HK-2 (cell line): ENCODE measurements around the gene EHD4.

Experiments
- DNase-seq: peaks from one replicate; pipeline ENCODE4 v3.0.0-alpha.2; 2018; ENCODE audit not compliant: unreplicated experiment

Gene EHD4

GRCh38 chr15:41994772-41995475, 22.6 kb upstream of the EHD4 start:
- no peak for DNase-seq

- no peak for DNase-seq
Observed at GRCh38 chr15:41994171-41994650, 21.9 kb upstream of the EHD4 start.

- no peak for DNase-seq
Observed at GRCh38 chr15:41993472-41994170, 21.3 kb upstream of the EHD4 start.

GRCh38 chr15:41992803-41993190, 20.4 kb upstream of the EHD4 start:
- DNase-seq: no peak

GRCh38 chr15:41992151-41992802, 19.9 kb upstream of the EHD4 start:
- DNase-seq: no peak

- no peak for DNase-seq
Observed at GRCh38 chr15:41990691-41991090, 18.3 kb upstream of the EHD4 start.

- no peak for DNase-seq
Observed at GRCh38 chr15:41990243-41990605, 17.9 kb upstream of the EHD4 start.

- DNase-seq: peak; percentile 81
Observed at GRCh38 chr15:41989573-41990242, 17.4 kb upstream of the EHD4 start.

- DNase-seq: no peak
Observed at GRCh38 chr15:41988896-41989572, 16.7 kb upstream of the EHD4 start.

- no peak for DNase-seq
Observed at GRCh38 chr15:41987925-41988275, 15.5 kb upstream of the EHD4 start.

- no peak for DNase-seq
Observed at GRCh38 chr15:41987246-41987924, 15.0 kb upstream of the EHD4 start.

GRCh38 chr15:41985236-41986160, 13.1 kb upstream of the EHD4 start:
- DNase-seq: no peak

GRCh38 chr15:41984622-41985021, 12.3 kb upstream of the EHD4 start:
- no peak for DNase-seq

- no peak for DNase-seq
Observed at GRCh38 chr15:41983621-41984571, 11.5 kb upstream of the EHD4 start.

- no peak for DNase-seq
Observed at GRCh38 chr15:41983221-41983620, 10.9 kb upstream of the EHD4 start.

GRCh38 chr15:41982133-41982930, 10.0 kb upstream of the EHD4 start:
- no peak for DNase-seq

- DNase-seq: no peak
Observed at GRCh38 chr15:41981371-41982132, 9.2 kb upstream of the EHD4 start.
